Right ventricle myocardium superior (tissue), 1 donor: ENCODE data around the gene COA8. TPM values are rescaled to one million over a fixed set of nuclear protein-coding genes. Genes with fewer than 3 reads are reported as not detected.

ENCODE experiments used
- ATAC-seq: fragments of 200-7000 bp; cut with Tn5 transposase; one replicate; pipeline ENCODE4 v1.9.1; 2020; ENCODE audit warnings: mild to moderate bottlenecking; ENCODE audit not compliant: poor library complexity
- DNase-seq: peaks from one replicate; pipeline ENCODE4 v3.0.0-alpha.2; 2020
- intact Hi-C: fragments of 100-400 bp; cut with DNase I; formaldehyde crosslinking; loops from one replicate; pipeline ENCODE4 v1.11.2; 2022
- total RNA-seq: library from RNA; stranded (reverse); fragmentation: NEBNext Ultra II Directional; extraction: Animal tissue kit (Norgen Biotek cat#: 25700); gene quantifications from one replicate; pipeline ENCODE4 v1.2.1, GENCODE V29; 2021
- donor health status: DM: no; HTN: yes; CAD: no; lungs with severe emphysema.

Gene COA8
- total RNA-seq, 1 donor from 2014 or later, result 60.6 TPM

DNA sequence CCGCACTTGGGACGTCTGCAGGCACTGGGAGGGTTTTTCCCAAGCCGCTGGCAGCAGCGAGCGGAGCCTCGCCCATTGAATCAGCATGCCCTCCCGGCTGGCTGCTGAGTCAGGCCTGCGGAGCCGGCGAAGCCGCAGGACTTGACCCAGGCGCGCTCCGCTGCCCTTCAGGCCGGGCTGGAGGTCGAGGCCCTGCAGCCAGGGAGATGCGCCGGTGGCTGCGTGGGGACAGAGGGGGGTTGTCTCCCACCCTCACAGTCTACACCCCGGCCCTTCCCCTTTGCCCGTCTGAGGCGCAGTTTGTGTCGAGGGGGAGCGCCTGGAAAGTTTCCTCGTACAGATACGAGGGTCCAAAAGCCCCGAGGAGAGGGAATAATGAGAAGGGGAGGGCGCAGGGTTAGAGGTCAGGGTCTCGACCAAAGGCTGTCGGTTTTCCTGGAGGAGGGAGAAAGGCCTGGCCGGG lies 65.5 kb downstream of the COA8 start:
- intact Hi-C loops, result no loop called here
- peak; percentile 87 for DNase-seq
- peak; percentile 75 for ATAC-seq

DNA sequence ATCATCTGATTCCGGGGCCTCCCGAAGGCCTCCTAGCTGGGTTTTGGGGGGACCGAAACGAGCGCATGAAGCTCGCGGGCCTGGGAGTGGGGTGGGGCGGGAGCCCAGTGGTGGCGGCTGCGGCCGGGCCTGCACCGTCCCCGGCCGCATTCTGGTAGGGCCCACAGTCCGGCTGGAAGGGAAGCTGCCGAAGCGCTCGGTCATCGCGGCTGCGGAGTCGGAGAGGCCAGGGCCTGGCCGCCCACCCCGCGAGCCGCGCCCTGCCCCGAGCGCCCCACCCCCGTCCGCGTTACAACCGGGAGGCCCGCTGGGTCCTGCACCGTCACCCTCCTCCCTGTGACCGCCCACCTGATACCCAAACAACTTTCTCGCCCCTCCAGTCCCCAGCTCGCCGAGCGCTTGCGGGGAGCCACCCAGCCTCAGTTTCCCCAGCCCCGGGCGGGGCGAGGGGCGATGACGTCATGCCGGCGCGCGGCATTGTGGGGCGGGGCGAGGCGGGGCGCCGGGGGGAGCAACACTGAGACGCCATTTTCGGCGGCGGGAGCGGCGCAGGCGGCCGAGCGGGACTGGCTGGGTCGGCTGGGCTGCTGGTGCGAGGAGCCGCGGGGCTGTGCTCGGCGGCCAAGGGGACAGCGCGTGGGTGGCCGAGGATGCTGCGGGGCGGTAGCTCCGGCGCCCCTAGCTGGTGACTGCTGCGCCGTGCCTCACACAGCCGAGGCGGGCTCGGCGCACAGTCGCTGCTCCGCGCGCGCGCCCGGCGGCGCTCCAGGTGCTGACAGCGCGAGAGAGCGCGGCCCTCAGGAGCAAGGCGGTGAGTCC lies 66.1 kb downstream of the COA8 start, which contains the start of gene KLC1:
TSS of gene KLC1 (plus strand) at position 528 of the 819 bp plus-strand sequence. CDS start 25,354 bp downstream, outside the sequence.
- peak; percentile 91 for DNase-seq
- peak; percentile 92 for ATAC-seq
- intact Hi-C loops, result no loop called here

DNA sequence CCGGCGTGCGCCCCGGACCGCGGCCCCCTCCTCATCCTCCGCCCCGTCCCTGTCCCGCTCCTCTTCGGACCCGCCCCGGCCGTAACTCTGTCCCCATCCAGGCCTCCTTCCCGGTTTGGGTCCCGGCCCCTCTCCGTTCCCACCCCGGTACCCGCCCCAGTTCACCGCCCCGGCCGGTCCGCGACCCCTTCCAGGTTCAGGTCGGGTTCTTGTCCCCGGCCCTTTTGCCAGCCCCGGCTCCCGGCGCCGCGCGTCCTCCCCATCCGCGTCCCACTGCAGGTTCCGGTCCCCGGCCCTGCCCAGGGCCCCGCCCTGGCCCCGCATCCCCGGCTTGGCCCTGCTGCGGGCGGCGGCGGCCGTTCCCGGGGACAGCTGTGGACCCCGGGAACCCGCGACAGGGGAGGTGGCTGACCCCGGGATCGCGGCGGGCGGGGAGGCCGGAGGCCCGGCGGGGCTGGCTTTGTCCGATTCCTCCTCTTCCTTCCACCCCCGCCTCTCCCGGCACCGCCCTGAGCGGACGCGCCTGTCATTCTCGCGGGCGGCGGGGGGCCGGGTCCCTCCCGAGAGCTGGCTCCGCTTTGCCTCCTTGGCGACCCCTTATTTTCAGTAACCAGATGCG lies 66.9 kb downstream of the COA8 start:
- DNase-seq, result peak; percentile 74
- intact Hi-C loops, result no loop called here
- ATAC-seq, result peak; percentile 51

DNA sequence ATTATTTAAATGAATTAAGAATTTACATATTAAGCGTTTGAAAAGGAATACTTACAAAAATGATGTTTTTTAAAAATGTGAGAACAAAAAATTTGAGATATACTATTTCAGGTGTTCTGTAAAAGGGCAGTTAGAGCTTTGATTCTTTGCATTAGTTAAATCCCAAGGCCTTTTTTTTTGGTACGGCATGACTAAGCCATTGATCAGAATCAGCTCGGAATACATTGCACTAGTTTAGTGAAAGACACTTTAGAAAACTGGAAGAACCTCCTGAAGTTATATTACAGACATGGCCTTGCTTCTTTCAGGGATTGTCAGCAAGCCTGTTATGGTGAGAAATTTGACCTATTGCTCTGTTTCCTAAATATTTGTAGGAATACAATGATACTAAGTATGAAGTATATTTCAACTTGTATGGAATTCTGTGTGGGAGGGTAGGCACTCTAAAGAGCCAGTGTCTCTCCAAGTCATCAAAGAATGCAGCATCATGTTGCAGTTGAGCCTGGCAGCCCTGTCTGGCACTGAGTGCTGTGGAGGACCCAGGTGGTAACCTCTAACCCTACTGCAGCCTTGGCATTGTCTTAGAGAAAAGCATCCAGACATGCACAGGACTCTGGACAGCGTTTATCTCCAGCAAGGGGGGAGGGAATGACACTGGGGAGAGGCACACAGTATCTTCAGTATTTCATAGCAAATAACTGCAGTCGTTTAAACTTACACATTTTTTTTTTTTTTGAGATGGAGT lies 67.8 kb downstream of the COA8 start:
- DNase-seq, result no peak
- intact Hi-C loops, result no loop called here
- no peak for ATAC-seq

DNA sequence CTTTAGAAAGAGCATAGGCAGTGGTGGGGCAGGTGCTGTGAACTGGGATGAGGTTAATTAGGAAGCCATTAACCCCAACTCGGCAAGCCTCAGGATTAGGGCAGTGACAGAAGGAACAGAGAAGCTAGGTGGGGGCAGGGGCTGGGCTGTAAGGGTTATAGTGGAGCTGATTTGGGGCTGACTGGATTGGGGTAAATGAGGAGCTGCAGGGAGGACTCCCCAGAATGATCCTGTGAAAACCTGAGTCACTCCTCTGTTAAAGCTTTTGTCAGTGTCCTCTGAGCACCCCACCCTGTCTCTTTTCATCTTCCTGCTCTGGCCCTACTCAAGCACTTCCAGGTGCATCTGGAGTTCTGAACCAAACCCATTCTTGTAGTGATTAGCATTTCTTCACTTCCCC lies 70.6 kb downstream of the COA8 start:
- ATAC-seq, result no peak
- no peak for DNase-seq
- intact Hi-C loops, result no loop called here

DNA sequence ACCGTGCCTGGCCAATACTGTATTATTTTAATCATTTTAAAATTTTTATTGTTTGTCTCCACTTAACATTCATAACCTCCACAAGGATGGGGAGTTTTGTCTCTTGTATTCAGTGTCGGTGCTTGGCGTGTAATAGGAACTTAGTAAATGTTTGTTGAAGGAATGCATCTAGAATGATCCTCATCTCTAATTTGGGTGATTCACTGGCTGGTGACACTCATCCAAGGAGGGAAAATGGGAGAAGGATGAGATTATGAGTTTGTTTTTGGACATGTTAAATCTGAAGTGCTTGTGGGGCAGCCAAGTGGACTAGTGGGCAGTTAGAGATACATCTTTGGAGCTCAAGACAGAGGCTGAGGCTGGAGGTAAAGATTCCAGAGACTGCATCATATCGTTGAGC lies 71.4 kb downstream of the COA8 start:
- ATAC-seq (no peak), DNase-seq (no peak)
- intact Hi-C loops, result no loop called here

DNA sequence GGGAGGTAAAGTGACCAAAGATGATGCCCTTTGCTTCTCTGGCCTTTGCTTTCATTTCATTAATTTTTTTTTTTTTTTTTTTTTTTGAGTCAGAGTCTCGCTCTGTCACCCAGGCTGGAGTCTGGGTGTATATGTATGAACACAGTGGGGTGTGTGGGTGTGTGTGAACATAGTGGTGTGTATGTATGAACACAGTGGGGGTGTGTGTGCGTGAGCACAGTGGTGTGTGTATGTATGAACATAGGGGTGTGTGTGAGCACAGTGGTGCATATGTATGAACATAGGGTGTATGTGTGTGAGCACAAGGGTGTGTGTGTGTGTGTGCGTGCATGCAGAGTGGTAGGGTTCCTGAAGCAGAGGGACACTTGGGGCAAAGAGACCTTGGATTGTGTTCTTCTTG lies 75.8 kb downstream of the COA8 start:
- DNase-seq (no peak), ATAC-seq (peak; percentile 9)
- intact Hi-C loops, result no loop called here

Other genes with a start within 250 kb of the COA8 start
- 234 TPM for gene EIF5, start 228.7 kb upstream of the COA8 start, total RNA-seq
- gene MARK3, start 177.5 kb upstream of the COA8 start, total RNA-seq, result 137 TPM
- gene CKB, start 40.1 kb upstream of the COA8 start, total RNA-seq, result 702 TPM
- gene TRMT61A, start 33.8 kb upstream of the COA8 start, total RNA-seq, result 5.0 TPM
- gene BAG5, start 303 bp upstream of the COA8 start, total RNA-seq, result 14.3 TPM
- gene KLC1, start 66.3 kb downstream of the COA8 start, total RNA-seq, result 152 TPM
- 2.6 TPM for gene XRCC3, start 152.5 kb downstream of the COA8 start, total RNA-seq
- 46.2 TPM for gene ZFYVE21, start 152.8 kb downstream of the COA8 start, total RNA-seq